HG02763 (cell line): ENCODE data around the gene MTIF3.
A peak's percentile ranks its signal among the peaks of the same experiment; 100 is the strongest.

Source experiments
- ATAC-seq: cut with Tn5 transposase; IDR thresholded peaks from one replicate; pipeline ENCODE4 v1.9.1; 2021; ENCODE audit warnings: mild to moderate bottlenecking, moderate library complexity; ENCODE audit not compliant: unreplicated experiment

The MTIF3 gene

GRCh38 chr13:27449936-27450828 is at the start of gene MTIF3:
MTIF3 (minus strand) TSS chr13:27450564; CDS start chr13:27440448, 10,116 bp downstream.
- ATAC-seq, result peak; percentile 78

GRCh38 chr13:27497563-27498230 is 47.3 kb upstream of the MTIF3 start:
- no peak for ATAC-seq

- ATAC-seq, result no peak
These were observed 46.3 kb upstream of the MTIF3 start for GRCh38 chr13:27496536-27497273.

GRCh38 chr13:27496006-27496405 is 45.6 kb upstream of the MTIF3 start:
- ATAC-seq, result no peak

GRCh38 chr13:27495551-27495950 is 45.2 kb upstream of the MTIF3 start:
- ATAC-seq, result no peak

- ATAC-seq, result no peak
These were observed 43.6 kb upstream of the MTIF3 start for GRCh38 chr13:27493981-27494380.

- ATAC-seq, result no peak
These were observed 39.1 kb upstream of the MTIF3 start for GRCh38 chr13:27489456-27489855.

- ATAC-seq, result no peak
These were observed 37.4 kb upstream of the MTIF3 start for GRCh38 chr13:27487776-27488175.

GRCh38 chr13:27483421-27483820 is 33.1 kb upstream of the MTIF3 start:
- no peak for ATAC-seq

GRCh38 chr13:27482983-27483382 is 32.6 kb upstream of the MTIF3 start:
- ATAC-seq, result peak; percentile 89

GRCh38 chr13:27481766-27482165 is 31.4 kb upstream of the MTIF3 start:
- ATAC-seq, result no peak

- peak; percentile 72 for ATAC-seq
These were observed 26.8 kb upstream of the MTIF3 start for GRCh38 chr13:27476943-27477703.

GRCh38 chr13:27474751-27475268 is 24.4 kb upstream of the MTIF3 start:
- ATAC-seq, result no peak

GRCh38 chr13:27472941-27473340 is 22.6 kb upstream of the MTIF3 start:
- ATAC-seq, result no peak

GRCh38 chr13:27472441-27472840 is 22.1 kb upstream of the MTIF3 start:
- ATAC-seq, result no peak

- ATAC-seq, result no peak
These were observed 19.9 kb upstream of the MTIF3 start for GRCh38 chr13:27470075-27470820.

GRCh38 chr13:27466513-27466912 is 16.1 kb upstream of the MTIF3 start:
- ATAC-seq, result no peak

GRCh38 chr13:27465611-27466010 is 15.2 kb upstream of the MTIF3 start:
- ATAC-seq, result no peak

- no peak for ATAC-seq
These were observed 13.1 kb upstream of the MTIF3 start for GRCh38 chr13:27463500-27463899.
